Measurements from ENCODE around the gene WDR31.
"Not testable (repeated sequence)": the region's sequence is repeated elsewhere in the genome, so short reads cannot be mapped to it uniquely, and the experiment has no call there.

The WDR31 gene

DNA sequence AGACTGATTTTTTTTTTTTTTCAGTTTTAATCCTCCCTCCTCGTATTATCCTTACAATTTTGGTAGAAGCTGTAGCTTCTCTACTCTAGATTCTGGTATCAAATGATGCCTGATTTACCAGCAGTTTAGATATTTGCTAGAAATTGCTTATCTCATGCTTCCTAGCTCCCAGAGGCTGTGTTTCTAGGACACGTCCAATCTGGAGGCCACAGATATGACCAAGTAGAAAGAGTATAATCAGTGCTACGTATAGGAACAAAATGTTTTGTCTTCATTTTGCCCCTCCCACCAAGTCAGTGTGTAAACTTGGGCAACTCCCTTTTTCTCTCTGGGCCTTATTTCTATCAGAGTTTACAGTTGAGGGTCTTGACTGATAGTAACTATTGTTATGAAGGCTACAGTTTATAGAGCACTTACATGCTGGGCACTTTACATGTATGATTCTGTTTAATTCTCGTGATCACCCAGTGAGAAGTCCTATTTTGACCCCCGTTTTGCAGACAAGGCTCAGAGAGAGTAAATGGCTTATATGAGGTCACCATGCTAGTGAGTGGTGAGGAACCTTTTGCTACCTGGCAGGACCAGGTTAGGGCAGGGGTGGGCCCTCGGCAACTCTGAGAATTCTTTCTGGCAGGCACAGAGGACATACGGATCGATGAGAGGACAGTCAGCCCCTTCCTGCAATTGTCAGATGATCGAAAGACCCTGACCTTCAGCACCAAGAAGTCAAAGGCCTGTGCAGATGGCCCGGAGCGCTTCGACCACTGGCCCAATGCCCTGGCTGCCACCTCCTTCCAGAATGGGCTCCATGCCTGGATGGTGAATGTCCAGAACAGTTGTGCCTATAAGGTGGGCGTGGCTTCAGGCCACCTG lies 29.1 kb upstream of the WDR31 start:
- FAIRE-seq (no peak), DNase-seq (ENCODE audit: extremely low spot score, insufficient read length, low read depth) (no peak)

- FAIRE-seq (no peak), DNase-seq (ENCODE audit: extremely low spot score, insufficient read length, low read depth) (no peak)
These were observed 28.4 kb upstream of the WDR31 start for GRCh38 chr9:113368348-113368981.

DNA sequence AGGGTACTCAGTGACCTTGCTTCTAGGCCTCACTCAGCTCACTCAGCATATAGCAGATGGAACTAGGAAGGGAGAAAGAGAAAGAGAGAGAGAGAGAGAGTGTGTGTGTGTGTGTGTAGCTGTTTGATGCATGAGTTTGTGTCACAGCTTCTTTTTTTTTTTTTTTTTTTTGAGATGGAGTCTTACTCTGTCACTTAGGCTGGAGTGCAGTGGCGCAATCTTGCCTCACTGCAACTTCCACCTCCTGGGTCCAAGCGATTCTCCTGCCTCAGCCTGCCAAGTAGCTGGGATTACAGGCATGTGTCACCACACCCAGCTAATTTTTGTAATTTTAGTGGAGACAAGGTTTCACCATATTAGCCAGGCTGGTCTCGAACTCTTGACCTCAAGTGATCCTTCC lies 25.6 kb upstream of the WDR31 start:
- not testable (repeated sequence) for FAIRE-seq; DNase-seq (ENCODE audit: extremely low spot score, insufficient read length, low read depth)

GRCh38 chr9:113364951-113365350 lies 24.9 kb upstream of the WDR31 start:
- FAIRE-seq (no peak), DNase-seq (ENCODE audit: extremely low spot score, insufficient read length, low read depth) (no peak)

DNA sequence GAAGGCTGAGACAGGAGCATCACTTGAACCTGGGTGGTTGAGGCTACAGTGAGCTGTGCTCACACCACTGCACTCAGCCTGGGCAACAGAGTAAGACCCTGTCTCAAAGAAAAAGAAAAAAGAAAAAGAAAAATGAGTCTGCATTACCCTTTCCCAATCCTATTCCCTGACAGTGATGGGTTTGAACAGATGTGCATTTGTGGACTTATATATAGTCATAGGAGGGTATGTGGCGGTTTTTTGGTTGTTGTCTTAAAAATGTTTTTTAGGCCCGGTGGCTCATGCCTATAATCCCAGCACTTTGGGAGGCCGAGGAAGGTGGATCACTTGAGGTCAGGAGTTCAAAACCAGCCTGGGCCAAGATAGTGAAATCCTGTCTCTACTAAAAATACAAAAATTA lies 23.3 kb upstream of the WDR31 start:
- FAIRE-seq = no peak
- no peak for DNase-seq (ENCODE audit: extremely low spot score, insufficient read length, low read depth)

DNA sequence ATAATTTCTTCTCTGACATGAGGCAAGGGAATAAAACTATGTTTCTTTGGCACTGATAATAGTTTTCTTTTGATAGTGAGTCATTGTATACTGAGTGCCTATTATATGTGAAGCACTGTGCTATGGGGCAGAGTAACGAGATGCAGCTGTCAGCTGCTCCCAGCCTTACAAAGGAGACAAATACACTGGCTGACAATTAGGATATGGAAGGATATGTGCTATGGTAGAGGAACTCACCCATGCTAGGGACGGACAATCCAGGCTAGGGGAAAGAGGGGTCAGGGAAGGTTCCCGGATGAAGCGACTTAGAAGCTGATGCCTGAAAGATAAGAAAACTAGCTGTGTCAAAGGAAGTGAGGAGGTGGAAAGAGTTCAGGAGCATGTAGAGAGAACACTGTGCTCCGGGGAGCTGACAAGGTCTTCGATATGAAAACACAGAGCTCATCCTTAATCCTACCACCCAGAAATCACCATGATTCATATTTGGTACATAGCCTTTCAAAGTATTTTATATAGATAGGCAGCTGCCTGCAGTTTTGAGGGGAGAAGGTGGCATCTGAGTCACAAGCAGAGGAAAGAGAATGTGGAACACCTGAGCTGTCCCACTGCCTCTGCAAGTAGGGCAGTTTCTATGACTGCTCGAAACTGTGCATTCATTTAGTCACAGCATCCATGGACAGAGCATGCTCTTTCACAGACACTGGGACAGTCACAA lies 21.4 kb upstream of the WDR31 start:
- no peak for FAIRE-seq
- DNase-seq (ENCODE audit: extremely low spot score, insufficient read length, low read depth) = no peak

DNA sequence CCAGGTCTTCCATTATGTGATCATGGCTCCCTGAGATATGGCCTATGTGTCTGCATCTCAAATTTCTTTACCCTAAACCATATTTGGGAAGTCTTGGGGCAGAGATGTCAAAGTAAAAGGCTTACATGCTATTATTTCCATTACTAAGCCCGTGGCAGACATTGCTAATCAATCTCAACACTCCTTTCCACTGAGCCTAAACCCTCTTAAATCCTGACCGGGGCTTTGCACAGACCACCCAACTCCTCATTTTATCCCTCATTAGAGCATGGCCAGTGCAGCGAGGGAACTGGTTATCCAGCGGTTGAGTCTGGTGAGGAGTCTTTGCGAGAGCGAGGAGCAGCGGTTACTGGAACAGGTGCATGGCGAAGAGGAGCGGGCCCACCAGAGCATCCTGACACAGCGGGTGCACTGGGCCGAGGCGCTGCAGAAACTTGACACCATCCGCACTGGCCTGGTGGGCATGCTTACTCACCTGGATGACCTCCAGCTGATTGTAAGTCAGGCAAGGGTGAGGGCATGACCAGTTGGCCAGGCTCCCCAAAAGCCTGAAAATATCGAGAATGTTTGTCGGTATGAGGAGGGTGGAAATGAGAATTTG lies 20.3 kb upstream of the WDR31 start:
- no peak for FAIRE-seq
- no peak for DNase-seq (ENCODE audit: extremely low spot score, insufficient read length, low read depth)

DNA sequence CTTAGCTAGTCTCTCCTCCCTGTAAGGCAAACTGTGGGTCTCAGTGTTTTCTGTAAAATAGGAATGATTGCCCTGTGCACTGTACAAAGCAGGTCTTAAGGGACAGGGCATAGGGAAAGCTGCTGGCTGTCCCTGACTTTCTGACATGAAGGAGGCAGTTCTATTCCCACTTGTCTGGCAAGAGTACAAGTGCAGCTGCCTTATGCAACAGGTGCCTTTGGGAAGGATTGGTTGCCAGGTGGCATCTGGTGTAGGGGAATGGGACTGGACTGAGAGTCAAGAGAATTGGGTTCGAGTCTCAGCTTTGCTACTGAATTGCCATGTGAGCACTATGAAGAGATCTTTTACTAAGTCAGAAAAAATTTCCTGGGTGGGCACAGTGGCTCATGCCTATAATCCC lies 19.3 kb upstream of the WDR31 start:
- no peak for DNase-seq (ENCODE audit: extremely low spot score, insufficient read length, low read depth)
- FAIRE-seq = no peak

GRCh38 chr9:113356686-113357292 lies 16.7 kb upstream of the WDR31 start:
- no peak for DNase-seq (ENCODE audit: extremely low spot score, insufficient read length, low read depth)
- no peak for FAIRE-seq

- FAIRE-seq (no peak), DNase-seq (ENCODE audit: extremely low spot score, insufficient read length, low read depth) (no peak)
These were observed 15.0 kb upstream of the WDR31 start for GRCh38 chr9:113355040-113355596.

GRCh38 chr9:113352411-113352810 lies 12.3 kb upstream of the WDR31 start:
- no peak for FAIRE-seq
- no peak for DNase-seq (ENCODE audit: extremely low spot score, insufficient read length, low read depth)

DNA sequence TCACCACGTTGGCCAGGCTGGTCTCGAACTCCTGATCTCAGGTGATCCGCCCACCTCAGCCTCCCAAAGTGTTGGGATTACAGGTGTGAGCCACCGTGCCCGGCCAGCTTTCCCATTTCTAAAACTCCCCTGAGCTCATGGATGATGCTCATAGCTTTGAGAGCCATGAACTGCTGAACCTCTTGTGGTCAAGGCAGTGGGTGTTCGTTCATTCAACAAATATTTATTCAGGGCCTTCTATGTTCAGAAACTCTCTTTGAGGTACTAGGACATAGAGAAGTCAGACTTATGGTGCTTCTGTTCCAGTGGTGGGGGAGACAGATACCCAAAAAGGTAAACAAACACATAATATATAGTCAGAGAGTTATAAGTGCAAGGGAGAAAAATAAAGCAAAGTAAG lies 11.9 kb upstream of the WDR31 start:
- FAIRE-seq (no peak), DNase-seq (ENCODE audit: extremely low spot score, insufficient read length, low read depth) (no peak)

- DNase-seq (ENCODE audit: extremely low spot score, insufficient read length, low read depth) = no peak
- peak; percentile 85 for FAIRE-seq
These were observed 10.9 kb upstream of the WDR31 start for GRCh38 chr9:113350937-113351336.

GRCh38 chr9:113350107-113350661 lies 10.1 kb upstream of the WDR31 start:
- FAIRE-seq = peak; percentile 72
- no peak for DNase-seq (ENCODE audit: extremely low spot score, insufficient read length, low read depth)

GRCh38 chr9:113349445-113350094 lies 9.5 kb upstream of the WDR31 start, which contains the start of gene BSPRY:
Gene BSPRY (plus strand): TSS chr9:113349541. CDS start chr9:113349580, 39 bp downstream.
- DNase-seq (ENCODE audit: extremely low spot score, insufficient read length, low read depth) (no peak), FAIRE-seq (peak; percentile 15)

DNA sequence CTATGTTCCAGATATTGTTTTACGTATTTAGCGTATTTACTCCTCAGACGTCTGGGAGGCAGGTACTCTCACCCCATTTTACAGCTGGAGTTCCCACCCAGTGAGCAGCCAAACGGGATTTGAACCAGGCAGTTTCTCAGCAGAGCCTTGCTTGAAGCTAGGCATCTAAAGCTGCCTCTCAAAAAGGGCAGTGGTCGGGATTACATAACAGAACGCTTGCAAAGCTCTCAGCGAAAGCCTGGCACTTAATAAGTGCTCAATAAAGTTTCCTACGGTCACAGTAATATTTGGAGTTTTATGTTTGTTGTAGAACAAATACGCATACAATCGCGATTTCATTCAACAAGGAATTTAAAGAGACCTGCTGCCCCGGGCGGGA lies 9.0 kb upstream of the WDR31 start:
- FAIRE-seq (no peak), DNase-seq (ENCODE audit: extremely low spot score, insufficient read length, low read depth) (no peak)

DNA sequence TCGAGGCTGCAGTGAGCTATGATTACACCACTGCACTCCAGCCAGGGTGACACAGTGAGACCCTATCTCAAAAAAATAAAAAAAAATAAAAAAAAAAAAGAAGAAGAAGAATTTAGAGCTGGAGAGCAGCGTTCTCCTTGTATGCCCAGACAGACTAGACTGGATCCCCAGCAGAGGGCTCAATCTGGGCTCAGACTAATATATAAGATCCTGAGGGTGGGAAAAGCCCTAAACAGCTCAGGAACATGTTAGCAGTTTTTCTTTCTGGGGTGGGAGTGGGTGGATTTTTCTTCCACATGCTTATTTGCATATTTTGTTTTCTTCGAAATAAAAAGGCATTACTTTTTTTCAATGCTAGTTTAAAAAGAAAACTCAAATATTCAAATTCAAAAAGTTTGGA lies 8.4 kb upstream of the WDR31 start:
- FAIRE-seq (no peak), DNase-seq (ENCODE audit: extremely low spot score, insufficient read length, low read depth) (no peak)

- no peak for FAIRE-seq
These were observed 5.6 kb upstream of the WDR31 start for GRCh38 chr9:113345671-113346070.

DNA sequence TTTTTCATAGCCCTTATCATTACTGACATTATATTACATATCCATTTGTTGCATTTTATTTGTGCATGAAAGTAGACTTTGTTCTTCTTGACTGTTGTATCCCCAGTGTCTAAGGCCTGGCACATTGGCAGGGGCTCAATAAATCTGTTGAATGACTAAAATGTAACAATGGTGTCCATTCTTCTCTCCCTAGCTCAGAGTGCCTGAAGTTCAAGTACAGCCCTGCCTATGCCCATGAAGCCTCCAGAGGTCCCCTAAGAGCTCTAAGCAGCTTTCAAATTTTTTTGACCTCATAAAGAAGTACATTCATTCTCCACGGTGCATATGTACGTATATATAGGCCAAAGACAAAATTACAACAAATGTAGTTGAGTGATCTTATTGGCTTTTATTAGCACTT lies 5.1 kb upstream of the WDR31 start:
- DNase-seq (ENCODE audit: extremely low spot score, insufficient read length, low read depth) (no peak), FAIRE-seq (no peak)

More at GRCh38 chr9:113345671-113346070, 5.6 kb upstream of the WDR31 start:
- no peak for DNase-seq (ENCODE audit: extremely low spot score, insufficient read length, low read depth)

Data from GM18507 (cell line).